LNCAP (cell line): Measurements from ENCODE around the gene SETD9.

ENCODE experiments used
- TF ChIP-seq, protein P1 (sequence below): fragments of 450-650 bp; IDR thresholded peaks from 2 replicates; pipeline ENCODE4 v1.5.1; 2017; ENCODE audit warnings: mild to moderate bottlenecking

Gene SETD9

DNA sequence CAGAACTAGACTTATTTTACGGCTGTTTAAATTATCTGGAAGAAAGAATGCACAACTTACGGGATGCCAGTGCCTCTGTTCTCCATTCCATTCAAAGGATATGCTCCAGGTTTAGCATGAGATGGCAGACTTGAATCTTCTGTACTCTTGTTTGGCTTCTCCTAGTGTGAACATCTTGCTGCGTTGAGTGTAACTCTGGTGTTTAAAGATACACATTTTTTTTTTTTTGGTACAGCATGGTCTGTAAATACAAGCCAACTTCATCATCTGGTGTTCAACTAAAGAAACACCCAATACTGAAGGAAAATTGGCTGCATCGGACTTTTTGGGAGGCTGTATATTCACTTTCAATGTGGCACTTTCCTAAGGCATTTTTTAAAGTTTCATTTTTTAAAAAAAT is 49.9 kb downstream of the SETD9 start:
- TF ChIP-seq, protein P1, sequence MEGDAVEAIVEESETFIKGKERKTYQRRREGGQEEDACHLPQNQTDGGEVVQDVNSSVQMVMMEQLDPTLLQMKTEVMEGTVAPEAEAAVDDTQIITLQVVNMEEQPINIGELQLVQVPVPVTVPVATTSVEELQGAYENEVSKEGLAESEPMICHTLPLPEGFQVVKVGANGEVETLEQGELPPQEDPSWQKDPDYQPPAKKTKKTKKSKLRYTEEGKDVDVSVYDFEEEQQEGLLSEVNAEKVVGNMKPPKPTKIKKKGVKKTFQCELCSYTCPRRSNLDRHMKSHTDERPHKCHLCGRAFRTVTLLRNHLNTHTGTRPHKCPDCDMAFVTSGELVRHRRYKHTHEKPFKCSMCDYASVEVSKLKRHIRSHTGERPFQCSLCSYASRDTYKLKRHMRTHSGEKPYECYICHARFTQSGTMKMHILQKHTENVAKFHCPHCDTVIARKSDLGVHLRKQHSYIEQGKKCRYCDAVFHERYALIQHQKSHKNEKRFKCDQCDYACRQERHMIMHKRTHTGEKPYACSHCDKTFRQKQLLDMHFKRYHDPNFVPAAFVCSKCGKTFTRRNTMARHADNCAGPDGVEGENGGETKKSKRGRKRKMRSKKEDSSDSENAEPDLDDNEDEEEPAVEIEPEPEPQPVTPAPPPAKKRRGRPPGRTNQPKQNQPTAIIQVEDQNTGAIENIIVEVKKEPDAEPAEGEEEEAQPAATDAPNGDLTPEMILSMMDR: no peak

DNA sequence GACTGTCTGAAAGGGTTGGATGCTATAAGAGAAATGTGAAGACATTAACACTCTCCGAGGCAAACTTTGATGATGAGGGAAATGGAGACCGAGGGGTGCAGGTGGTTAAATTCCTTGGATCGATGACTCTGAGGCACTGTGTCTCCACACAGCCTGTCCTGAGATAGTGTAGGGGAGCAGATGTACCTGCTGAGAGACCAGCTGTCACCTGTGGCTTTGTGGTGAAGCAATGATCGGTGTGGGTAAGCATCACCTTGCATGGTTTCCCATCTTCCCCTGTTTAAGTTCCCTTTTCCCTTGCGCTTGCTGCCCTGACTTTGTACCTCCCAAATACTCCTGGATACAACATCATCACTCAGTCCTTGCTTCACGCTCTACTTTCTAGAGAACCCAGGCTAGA is 52.4 kb downstream of the SETD9 start:
- TF ChIP-seq, protein P1: no peak

DNA sequence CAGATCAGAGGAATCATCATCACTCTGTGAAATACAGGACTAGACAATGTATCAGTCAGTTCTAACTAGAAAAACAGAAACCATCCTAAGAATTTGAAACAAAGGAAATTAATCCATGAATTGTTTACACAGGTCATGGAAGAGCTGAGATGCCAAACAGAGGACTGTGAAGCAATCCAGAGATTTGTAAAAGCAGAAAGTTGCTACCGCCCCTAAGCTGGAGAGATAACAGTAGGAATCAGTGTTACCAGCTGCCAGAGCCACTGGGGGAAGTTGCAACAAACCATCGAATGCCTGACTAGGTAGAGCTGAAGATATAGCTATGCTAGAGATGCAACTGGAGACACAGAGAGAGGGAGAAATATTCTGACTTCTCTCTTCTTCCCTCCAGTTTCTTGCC is 52.9 kb downstream of the SETD9 start:
- TF ChIP-seq, protein P1: no peak

DNA sequence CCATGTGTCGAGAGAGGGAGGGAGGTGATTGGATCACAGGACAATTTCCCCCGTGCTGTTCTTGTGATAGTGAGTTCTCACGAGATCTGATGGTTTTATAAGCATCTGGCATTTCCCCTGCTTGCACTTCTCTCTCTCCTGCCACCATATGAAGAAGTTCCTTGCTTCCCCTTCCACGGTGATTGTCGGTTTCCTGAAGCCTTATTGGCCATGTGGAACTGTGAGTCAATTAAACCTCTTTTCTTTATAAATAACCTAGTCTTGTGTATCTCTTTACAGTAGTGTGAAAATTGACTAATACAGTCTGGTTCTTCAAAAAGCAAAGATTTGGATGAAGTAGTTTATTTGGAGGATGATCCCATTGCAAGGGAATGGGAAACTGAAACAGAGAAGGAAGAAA is 53.9 kb downstream of the SETD9 start:
- TF ChIP-seq, protein P1: no peak

DNA sequence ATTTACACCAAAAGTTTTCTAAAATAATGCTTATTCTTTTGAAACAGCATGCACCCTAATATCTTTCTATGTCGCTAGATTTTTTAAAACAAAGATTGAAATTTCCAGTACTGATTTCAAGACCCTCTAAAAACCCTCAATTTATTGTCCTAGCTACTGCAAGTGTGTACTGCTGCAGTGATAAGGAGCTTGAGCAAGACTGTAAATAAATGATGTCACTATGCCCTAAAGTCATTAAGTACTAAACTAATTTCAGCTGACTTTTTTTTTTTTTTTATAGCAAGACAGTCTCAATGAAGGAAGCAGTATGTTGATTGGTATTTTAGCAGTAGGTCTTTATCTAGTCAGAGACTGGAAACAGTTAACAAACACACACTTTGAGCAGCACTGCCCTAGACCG is 54.8 kb downstream of the SETD9 start:
- TF ChIP-seq, protein P1: no peak
